ENCODE results near the gene ENSA.

Gene ENSA

GRCh38 chr1:150572918-150573647 is 56.3 kb downstream of the ENSA start:
- Histone ChIP-seq H3K79me2 (ENCODE audit: low read length) (peaks cover 87% of the 10 kb centered on the region), H4K20me1 (ENCODE audit: insufficient read depth, low read length) (peaks cover 29% of the 10 kb centered on the region), H3K4me2 (ENCODE audit: low read depth, low read length) (no peak overlapping the region; the same call in 1 of the 2 replicates), H3K27ac (ENCODE audit: low read length) (peak overlapping the region; percentile 36; the same call in 1 of the 2 replicates), H3K9ac (ENCODE audit: low read length) (no peak overlapping the region), H3K9me2 (replicated peaks; ENCODE audit: insufficient read depth, low read length) (no peaks in the 10 kb centered on the region), H3K9me3 (replicated peaks; ENCODE audit: insufficient read depth, low read length) (no peaks in the 10 kb centered on the region), H2AFZ (ENCODE audit: low read length) (no peak overlapping the region), H3F3A (ENCODE audit: insufficient read depth, low read length) (peaks cover 91% of the 10 kb centered on the region), H3K4me3 (ENCODE audit: low read length) (no peak overlapping the region), H3K36me3 (replicated peaks; ENCODE audit: insufficient read depth, low read length) (peaks cover 40% of the 10 kb centered on the region; the same call in 1 of the 2 replicates), H3K4me1 (ENCODE audit: low read length) (peaks cover 62% of the 10 kb centered on the region), H3K27me3 (replicated peaks; ENCODE audit: insufficient read depth, low read length) (no peaks in the 10 kb centered on the region)
- DNase-seq = no peak
- no peak for TF ChIP-seq EZH2phosphoT487 (IDR thresholded peaks at IDR 0.05; ENCODE audit: low read length)
- no peak for TF ChIP-seq EZH2 (optimal IDR thresholded peaks at IDR 0.05; ENCODE audit: low read depth, low read length)
- no peak for TF ChIP-seq CTCF (IDR thresholded peaks at IDR 0.05; ENCODE audit: low read length)

Data from MM.1S (cell line).